T-helper 22 cell (primary cell): ENCODE measurements around the gene ARHGAP22.

Source experiments
- DNase-seq: peaks from one replicate; pipeline ENCODE4 v3.0.0-alpha.2; 2020; ENCODE audit warnings: low read depth

ARHGAP22 gene

GRCh38 chr10:48463318-48464003, 141.4 kb downstream of the ARHGAP22 start:
- no peak for DNase-seq

DNA sequence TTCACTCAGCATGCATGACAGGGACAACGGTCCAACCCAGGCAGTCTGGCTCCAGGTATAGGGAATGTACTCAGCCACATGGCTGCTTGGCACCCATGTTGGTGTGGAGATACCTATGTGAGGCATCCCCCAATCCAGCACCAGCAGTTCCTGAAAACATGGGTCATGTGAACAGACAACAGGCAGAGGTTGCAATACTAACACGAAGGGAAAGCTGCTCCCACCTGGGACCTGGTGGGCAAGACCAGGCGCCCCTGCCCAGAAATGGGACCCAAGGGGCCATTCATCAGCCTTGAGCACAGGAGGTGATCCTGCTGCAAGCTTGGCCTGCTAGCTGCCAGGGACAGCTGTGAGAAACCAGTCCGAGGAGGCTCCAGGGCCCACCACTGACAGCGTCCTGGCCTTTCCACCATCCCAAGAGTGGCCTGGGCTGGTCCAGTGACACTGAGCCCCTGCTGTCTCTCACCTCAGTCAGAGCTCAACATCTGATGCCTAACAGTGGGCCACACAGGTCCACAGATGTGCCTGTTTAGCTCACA, 142.3 kb downstream of the ARHGAP22 start:
- DNase-seq: no peak

GRCh38 chr10:48461623-48462481, 143.0 kb downstream of the ARHGAP22 start:
- DNase-seq: no peak

DNA sequence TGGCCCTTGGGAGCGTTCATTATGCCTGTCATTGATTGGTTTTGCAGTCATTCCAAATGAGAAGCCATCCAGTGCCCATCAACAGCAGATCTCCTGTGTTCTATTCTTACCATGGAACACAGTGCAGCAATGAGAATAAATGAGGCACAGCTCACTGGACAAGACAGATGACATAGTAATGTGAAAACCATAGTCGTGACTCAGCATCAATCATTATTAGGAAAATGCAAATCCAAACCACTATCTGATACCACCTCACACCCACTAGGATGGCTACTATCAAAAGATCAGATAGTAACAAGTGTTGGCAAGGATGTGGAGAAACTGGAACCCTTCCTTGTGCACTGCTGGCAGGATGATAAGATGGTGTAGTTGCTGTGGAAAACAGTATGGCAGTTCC, 144.7 kb downstream of the ARHGAP22 start:
- no peak for DNase-seq

- no peak for DNase-seq
Measured at GRCh38 chr10:48459270-48460150, 145.4 kb downstream of the ARHGAP22 start.

DNA sequence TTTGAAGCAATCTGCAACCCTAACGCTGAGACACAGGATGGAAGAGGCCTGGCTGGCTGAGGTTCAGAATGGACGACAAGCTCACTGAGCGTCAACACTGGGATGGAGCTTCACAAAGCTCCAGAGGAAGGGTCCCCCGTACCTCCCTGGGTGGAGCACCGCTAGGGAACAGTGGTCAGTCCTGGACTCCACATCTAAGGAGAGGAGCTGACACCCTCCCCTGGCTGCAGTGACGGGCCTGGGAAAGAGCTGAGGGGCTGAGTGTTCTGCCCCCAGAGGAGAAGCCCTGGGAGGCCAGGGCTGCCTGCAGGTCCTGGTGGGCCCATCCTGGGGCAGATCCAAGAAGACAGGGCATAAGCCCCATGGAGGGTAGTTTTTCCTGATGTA, 146.2 kb downstream of the ARHGAP22 start:
- no peak for DNase-seq

- DNase-seq: no peak
Measured at GRCh38 chr10:48457949-48458661, 146.8 kb downstream of the ARHGAP22 start.

DNA sequence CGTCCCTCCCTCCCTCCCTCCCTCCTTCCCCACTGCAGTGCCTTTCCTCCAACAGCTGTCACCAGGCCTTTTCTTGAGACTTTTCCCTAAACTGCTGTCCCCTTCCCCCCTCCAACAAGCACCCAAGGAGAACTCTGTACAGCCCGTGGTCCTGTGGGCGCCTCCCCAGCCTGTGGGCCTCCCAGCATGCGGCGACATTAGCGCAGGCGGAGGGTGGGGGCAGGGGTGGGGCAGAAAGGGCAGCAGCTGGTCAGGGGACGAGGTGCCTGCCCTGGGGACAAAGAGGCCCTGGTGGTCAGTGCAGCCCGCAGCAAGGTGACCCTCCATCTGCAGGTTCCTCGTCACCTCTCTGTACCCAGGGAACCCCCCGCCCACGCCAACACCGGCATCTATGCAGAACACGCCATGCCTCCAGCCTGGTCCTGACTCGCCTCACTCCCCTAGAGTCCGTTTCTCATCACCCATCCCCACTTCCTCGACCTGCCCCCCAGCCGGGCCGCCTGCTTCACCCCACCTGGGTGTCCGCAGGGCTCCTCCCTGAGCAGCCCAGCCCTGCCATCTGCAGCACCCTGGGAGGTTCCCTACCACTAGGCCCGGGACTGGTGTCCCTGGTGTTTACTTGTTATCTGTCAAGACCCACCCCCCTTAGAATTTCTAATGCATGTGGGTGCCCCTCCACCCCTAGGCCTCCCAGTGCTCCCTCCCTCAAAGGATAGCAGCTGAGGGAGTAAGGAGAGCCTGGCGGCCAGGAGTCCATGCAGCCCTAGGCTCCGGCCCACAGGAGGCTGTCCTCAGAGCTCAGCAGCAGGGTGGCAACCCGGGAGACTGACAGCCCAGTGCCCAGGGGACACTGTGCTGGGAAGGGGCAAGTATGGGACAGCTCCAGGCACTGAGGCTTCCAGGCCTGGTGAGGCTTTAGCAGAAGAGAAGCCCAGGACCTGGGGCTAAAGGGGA, 147.8 kb downstream of the ARHGAP22 start:
- DNase-seq: no peak

- no peak for DNase-seq
Measured at GRCh38 chr10:48456361-48456804, 148.5 kb downstream of the ARHGAP22 start.

- DNase-seq: no peak
Measured at GRCh38 chr10:48455392-48456151, 149.3 kb downstream of the ARHGAP22 start.

GRCh38 chr10:48455055-48455391, 149.8 kb downstream of the ARHGAP22 start:
- DNase-seq: no peak

DNA sequence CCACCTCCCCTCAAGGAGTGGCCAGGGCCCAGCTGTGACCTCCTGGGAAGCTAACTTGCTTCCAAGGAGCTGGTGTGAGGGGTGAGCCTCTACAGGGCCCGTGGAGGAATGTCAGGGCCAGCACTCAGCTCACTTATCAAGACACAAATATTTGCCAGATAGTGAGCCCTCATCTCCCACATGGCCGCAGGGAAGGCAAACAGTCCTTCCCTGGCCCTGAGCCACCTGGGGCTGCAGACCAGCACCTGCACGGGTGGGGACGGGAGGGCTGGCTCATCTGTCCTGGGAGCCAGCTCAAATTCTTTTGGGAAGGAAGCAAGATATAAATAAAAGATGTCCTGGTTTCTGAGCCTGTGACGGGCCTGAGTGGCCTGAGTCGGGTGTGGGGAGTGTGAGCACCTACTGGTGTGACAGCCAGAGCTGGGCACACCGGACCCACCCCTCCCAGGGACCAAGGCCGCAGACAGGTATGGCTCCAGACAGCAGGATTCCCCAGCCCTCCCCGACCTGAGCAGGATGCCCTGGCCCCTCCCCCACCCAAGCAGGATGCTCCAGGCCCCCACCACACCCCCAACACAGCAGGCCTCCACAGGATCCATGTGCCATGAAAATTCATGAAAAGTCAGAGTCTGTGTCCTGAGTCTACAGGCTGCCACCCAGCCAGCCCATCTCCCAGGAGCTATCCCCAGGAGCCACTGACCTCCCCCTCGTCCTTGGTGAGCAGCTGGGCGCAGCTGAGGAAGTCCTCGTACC, 150.4 kb downstream of the ARHGAP22 start:
- no peak for DNase-seq

DNA sequence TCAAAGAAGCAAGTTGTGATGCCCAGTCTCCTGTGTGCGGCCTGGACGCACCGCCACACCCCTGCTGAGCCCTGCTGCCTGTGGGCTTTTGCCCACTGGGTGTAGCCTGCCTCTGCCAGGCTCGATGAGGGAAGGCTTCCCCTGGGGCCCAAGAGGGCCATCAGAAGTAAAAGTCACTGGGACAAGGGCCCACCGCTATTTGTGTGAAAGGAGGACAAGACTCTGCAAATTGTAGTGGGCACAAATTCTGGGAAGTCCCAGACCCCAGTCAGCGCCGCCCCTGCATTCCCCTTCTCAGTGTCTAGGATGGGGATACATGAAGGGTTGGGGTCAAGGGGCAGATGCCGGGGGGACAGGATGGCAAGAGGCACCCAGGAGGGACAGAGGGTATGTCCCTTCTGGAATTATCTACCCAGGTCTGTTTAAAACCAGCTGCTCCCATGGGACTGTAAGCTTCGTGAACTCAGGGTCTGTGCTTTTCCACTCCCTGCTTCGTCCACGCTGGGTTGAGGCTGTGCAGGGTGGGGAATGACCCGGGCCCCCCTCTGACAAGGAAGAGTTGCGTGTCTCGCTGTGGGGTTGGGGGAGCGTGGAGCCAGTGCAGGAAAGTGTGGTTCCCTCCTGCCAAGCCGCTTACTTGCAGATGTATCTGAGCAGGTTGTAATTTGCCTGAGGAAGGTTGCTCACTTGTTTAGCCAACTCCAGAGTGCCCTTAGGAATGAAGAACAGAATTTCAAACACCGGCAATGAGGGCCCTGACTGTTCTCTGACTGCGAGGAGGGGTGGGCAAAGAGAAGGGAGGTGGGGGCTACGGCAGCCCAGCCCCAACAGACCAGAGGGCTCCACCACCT, 151.2 kb downstream of the ARHGAP22 start:
- no peak for DNase-seq

GRCh38 chr10:48452879-48453412, 151.9 kb downstream of the ARHGAP22 start:
- DNase-seq: no peak

DNA sequence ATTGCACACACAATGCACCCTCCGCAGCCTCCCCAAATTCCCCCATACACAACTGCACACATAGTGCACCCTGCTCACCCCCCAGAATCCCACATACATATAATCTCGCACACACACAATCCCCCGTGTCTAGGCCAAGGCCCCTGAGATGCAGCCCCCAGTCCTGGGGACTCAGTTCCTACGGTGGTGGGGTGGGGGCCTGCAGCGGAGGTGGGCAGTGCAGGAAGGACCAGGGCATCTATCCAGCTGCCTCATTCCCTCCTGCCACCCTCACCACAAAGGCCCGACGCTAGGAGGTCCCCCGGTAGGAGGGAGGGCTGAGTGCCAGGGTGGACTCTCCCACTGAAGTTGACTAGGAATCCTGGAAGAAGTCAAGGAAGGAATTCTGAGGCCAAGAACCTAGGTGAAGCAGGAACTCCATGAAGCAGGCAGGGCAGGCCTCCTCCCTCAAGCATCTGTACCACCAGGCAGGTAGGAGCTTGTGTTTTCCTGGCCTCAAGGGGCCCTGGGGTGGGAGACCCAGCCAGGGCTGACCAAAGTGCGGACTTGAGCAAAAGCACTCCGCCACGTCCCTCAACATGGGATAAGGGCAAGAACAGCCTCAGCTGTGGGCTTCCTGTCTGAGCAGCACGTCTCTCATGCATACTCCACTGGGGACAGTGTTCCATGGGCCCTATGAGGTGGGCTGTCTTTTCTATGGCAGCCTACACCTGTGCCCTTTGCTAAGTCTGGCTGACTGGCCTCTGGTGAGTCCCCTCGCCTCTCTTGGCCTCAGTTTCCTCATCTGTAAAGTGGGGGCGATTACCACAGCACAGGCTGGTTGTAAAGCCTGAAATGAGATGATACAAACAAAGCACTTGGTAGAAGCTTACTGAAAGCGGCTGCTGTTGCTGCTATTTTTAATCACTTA, 152.6 kb downstream of the ARHGAP22 start:
- DNase-seq: no peak

GRCh38 chr10:48450741-48451466, 154.0 kb downstream of the ARHGAP22 start:
- DNase-seq: no peak
